DND-41 (cell line): ENCODE data around the gene TCIRG1.

Experiments used
- CTCF ChIP-seq: IDR thresholded peaks from 2 replicates; pipeline ENCODE4 v1.5.1; 2012; ENCODE audit warnings: borderline replicate concordance, low read length, moderate library complexity, mild to moderate bottlenecking; ENCODE audit not compliant: poor library complexity, severe bottlenecking; ENCODE audit errors: extremely low read depth
- EZH2 ChIP-seq: IDR thresholded peaks from 3 replicates; pipeline ENCODE4 v1.6.1; 2012; ENCODE audit warnings: borderline replicate concordance, low read depth, mild to moderate bottlenecking, moderate library complexity, low read length, inconsistent platforms; ENCODE audit not compliant: severe bottlenecking

GRCh38 chr11:68004551-68005335 is 34.1 kb upstream of the TCIRG1 start:
- TF ChIP-seq CTCF (no peak), EZH2 (no peak)
